Activated naive CD8-positive, alpha-beta T cell treated with anti-CD3 and anti-CD28 coated beads, Interleukin-2, amount 50 U/mL, for 24 hours (primary cell): ENCODE measurements around the gene PTK7.
"Not testable (repeated sequence)": the region's sequence is repeated elsewhere in the genome, so short reads cannot be mapped to it uniquely, and the experiment has no call there.

Experiments
- ATAC-seq: fragments of 150-1000 bp; cut with Tn5 transposase; one replicate; pipeline ENCODE4 v1.10.0; 2021
- DNase-seq: peaks from one replicate; pipeline ENCODE4 v3.0.0; 2021
- H3K27ac Mint-ChIP-seq: one replicate; pipeline ENCODE4 v1.8.0; 2021; ENCODE audit warnings: mild to moderate bottlenecking, mixed read lengths
- H3K27me3 Mint-ChIP-seq: one replicate; pipeline ENCODE4 v1.8.0; 2021; ENCODE audit warnings: mixed read lengths
- H3K36me3 Mint-ChIP-seq: one replicate; pipeline ENCODE4 v1.8.0; 2021; ENCODE audit warnings: low read depth, mixed read lengths
- H3K4me1 Mint-ChIP-seq: one replicate; pipeline ENCODE4 v1.8.0; 2021; ENCODE audit warnings: mixed read lengths
- H3K4me3 Mint-ChIP-seq: one replicate; pipeline ENCODE4 v1.8.0; 2021; ENCODE audit warnings: mild to moderate bottlenecking, moderate library complexity, mixed read lengths
- H3K9me3 Mint-ChIP-seq: one replicate; pipeline ENCODE4 v1.8.0; 2021; ENCODE audit warnings: mixed read lengths

PTK7 gene

DNA sequence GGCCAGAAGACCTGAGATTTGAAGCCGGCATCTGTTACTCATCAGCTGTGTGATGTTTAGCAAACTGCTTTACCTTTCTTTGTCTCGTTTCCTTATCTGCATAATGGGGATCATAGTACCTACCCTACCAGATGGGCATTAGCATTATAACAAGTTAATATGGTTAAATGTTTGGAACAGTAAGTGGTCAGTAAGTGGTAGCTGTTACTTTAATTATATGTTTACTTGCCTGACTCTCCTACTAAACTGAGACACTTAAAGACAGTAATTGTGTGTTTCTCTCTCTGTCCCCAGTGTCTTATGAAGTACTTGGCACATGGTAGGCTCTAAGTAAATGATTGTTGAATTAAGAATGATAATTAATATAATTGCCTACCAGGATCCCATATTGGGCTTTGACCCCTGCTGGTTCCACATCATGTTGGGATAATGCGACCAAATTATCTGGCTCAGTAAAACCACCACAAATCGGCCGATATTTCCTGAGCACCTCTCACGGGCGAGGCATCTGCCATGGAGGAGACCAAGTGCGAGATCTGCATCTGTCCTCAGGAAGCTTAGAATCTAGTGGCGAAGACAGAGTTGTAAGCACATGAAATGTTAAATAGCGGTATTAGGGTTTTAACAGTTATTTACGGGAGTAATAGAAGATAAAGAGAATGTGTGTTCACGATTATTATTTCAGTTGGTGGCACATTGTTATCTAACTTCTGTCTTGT is 31.4 kb downstream of the PTK7 start:
- Mint-ChIP-seq H3K27me3 (no peaks in the 10 kb centered on the region), H3K27ac (no peak overlapping the region), H3K9me3 (no peaks in the 10 kb centered on the region), H3K4me1 (peaks cover 4% of the 10 kb centered on the region), H3K4me3 (no peak overlapping the region), H3K36me3 (no peaks in the 10 kb centered on the region)
- no peak for ATAC-seq
- no peak for DNase-seq

DNA sequence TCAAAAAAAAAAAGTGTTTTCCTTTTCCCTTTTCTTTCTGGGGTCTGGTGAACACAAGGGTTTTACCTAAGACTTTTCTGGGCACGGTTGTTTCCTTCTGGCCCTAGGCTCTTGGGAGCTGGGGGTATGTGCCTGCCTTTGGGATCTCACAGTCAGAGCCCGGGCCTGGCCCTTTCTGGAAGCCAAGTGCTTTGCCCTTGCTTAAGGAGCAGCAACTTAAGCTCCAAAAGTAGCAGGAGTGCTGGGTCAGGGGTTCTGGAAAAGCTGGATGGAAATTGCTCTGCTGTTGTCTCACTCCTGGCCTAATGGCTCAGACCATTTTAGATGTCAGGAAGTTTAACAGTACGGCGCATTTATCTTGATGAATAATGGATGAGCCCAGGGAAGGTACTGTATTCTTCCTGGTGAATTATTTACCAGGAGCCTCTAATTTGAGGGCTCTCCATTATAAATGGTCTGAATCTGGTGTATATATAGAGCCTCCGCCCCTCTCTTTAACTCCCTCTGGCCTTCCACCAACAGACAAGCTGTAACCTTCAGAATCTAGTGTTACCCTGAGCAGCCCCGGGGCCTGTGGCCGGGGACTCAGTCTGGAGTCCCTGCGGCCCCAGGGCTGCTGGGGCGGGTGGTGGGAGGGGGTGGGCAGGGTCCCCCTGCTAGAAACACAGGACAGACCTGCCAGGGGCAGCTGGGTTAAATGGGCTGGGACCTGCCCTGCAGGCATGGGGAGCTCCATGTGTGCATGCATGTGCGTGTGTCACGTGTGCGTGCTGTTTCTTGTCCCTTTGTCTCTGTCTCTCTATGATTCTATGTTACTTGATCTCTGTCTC is 37.5 kb downstream of the PTK7 start:
- Mint-ChIP-seq H3K27me3 (no peaks in the 10 kb centered on the region), H3K36me3 (no peaks in the 10 kb centered on the region), H3K4me1 (no peaks in the 10 kb centered on the region), H3K9me3 (no peaks in the 10 kb centered on the region), H3K27ac (no peak overlapping the region), H3K4me3 (no peak overlapping the region)
- DNase-seq (no peak), ATAC-seq (no peak)

DNA sequence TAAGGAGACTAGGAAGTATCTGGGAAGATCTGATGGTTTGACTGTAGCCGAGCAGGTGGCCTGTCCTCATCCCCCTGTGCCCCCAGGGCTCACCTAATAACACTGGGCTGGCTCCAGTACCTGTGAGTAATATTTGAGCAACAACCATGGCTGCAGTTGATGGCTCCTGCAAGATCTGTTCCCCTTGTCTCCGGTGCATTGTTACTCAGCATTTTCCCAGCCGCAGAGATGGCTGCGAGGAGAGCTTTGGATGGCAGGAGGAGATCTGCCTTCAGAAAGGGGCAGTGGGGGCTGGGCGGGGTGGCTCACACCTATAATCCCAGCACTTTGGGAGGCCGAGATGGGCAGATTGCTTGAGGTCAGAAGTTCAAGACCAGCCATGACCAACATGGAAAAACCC is 39.3 kb downstream of the PTK7 start:
- no peaks in the 10 kb centered on the region for H3K36me3 Mint-ChIP-seq
- no peaks in the 10 kb centered on the region for H3K27me3 Mint-ChIP-seq
- ATAC-seq: no peak
- no peaks in the 10 kb centered on the region for H3K4me1 Mint-ChIP-seq
- no peak overlapping the region for H3K4me3 Mint-ChIP-seq
- H3K27ac Mint-ChIP-seq: no peak overlapping the region
- no peak for DNase-seq
- no peaks in the 10 kb centered on the region for H3K9me3 Mint-ChIP-seq

DNA sequence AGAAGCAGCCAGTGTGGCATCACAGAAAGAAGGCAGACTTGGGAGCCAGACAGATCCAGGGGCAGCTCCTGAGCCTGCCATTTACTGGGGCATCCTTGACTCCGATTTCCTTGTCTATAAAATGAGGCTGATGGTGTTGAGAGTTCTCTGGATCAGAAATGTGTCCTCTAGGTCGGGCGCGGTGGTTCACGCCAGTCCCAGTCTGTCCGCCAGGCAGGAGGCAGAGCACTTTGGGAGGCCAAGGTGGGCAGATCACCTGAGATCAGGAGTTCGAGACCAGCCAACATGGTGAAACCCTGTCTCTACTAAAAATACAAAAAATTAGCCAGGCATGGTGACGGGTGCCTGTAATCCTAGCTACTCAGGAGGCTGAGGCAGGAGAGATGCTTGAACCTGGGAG is 41.4 kb downstream of the PTK7 start:
- not testable (repeated sequence) for H3K27ac Mint-ChIP-seq, H3K36me3 Mint-ChIP-seq, H3K4me1 Mint-ChIP-seq, H3K9me3 Mint-ChIP-seq, H3K4me3 Mint-ChIP-seq, DNase-seq, ATAC-seq, H3K27me3 Mint-ChIP-seq

DNA sequence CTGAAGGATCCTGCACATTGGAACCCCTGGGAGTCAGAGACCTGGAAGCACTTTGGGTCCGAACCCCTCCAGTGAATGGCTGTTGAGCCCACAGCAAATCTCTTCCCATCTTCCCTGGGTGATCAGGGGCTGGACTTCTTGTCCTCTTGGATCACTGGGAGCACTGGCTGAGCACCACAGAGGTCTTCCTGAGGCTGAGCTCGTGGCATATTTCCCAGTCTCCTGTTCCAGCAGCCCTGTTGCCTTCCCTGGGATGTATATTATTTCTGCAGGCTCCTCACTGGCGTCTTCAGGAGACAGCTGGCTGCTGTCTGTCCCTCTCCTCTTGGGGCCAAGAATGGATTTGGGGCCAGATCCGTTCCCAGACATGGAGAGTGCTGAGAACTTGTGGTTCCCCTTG is 43.4 kb downstream of the PTK7 start:
- H3K4me1 Mint-ChIP-seq: no peaks in the 10 kb centered on the region
- no peaks in the 10 kb centered on the region for H3K9me3 Mint-ChIP-seq
- ATAC-seq (no peak), DNase-seq (no peak)
- no peak overlapping the region for H3K4me3 Mint-ChIP-seq
- H3K36me3 Mint-ChIP-seq: no peaks in the 10 kb centered on the region
- no peak overlapping the region for H3K27ac Mint-ChIP-seq
- no peaks in the 10 kb centered on the region for H3K27me3 Mint-ChIP-seq

DNA sequence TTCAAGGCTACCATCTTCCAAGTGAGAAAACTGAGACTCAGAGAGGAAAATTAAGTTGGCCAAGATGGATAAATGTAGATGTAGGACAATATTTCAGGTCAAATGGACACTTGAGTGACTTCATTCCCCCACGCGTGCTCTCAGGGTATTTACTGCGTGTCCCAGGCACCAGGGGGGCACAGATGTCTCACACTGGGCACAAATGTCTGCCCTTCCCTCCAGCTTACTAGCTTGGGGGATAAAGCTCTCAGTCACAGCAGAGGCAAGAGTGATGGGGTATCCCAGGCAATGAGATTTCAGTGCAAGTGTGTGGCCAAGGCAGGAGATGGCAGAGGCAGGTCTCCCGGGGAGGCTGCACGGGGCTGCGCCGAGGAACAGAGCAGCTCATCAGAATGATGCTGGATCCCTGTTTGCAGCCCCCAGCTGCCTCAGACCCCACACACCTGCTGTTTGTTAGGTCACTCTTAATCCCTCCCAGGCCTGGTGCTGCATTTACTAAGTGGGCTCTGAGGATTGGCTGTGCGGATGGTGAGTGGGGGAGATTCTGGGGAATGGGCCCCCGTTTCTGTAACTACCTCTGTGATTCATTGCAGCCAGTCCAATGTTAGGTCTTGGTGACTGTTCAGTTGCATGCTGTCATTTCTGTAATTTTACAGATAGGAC is 44.1 kb downstream of the PTK7 start:
- Mint-ChIP-seq H3K9me3 (no peaks in the 10 kb centered on the region), H3K27ac (no peak overlapping the region), H3K27me3 (no peaks in the 10 kb centered on the region), H3K4me1 (no peaks in the 10 kb centered on the region), H3K4me3 (no peak overlapping the region), H3K36me3 (no peaks in the 10 kb centered on the region)
- ATAC-seq: no peak
- DNase-seq: no peak

DNA sequence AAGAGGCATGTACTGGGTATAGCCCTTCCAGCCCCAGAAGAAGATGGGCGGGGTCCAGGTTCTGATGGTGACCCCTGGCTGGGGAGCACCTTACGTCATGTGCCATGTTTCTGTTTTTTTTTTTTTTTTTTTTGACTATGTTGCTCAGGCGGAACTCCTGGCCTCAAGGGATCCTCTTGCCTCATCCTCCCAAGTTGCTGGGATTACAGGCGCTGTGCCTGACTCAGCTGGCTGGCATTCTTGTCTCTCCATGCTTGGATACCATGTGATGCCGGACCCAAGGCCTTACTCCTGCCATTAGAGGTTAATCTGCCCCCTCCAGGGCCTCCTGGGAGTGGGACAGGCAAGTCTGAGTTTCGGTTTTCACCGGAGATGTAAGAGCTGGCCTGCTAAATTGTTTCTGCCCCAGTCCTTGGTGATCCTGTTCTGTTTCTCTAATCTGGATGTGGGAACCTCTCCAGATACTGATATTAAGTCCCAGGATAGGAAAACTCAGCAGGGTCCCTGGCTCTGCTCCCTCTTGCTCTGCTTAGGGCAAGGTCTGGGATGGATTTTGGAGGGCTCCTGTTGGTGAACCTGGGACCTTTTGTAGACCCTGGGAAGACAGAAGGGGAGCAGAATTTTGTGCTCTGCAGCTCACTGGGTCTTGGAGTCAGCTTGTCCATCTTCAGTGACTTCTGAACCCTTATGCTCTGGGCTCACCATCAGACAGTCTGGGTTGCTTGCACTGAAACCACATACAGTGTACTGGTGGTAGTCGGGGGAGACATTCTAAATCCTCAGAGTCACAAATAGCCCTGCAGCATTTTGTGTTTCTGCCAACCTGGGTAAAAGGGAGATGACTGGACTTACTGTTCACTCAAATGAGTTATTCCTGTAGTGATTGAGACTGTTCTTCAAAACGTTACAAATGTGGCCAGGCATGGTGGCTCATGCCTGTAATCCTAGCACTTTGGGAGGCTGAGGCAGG is 45.1 kb downstream of the PTK7 start:
- Mint-ChIP-seq H3K27ac (no peak overlapping the region), H3K27me3 (no peaks in the 10 kb centered on the region), H3K9me3 (no peaks in the 10 kb centered on the region), H3K4me3 (no peak overlapping the region), H3K36me3 (no peaks in the 10 kb centered on the region), H3K4me1 (no peaks in the 10 kb centered on the region)
- DNase-seq: no peak
- ATAC-seq: no peak

DNA sequence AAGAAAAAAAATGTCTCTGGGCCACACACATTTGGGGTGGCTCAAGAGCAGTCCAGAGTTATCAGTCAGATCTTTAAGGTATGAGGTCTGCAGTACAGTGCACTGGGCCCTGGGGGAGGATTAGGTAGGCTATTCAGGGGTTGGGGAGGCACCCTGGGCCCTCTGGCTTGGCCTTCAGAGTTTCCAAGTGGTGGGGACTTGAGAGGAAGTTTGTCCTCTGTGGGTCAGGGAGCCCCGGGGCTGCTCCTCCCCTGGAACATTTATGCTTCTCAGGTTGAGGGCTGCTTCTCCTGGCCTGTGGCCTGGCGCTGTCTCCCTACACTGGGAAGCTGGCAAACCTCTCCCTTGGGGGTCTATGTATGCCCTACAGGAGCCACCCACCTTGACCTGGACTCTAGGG is 46.0 kb downstream of the PTK7 start:
- Mint-ChIP-seq H3K4me1 (no peaks in the 10 kb centered on the region), H3K9me3 (no peaks in the 10 kb centered on the region)
- no peak for ATAC-seq

DNA sequence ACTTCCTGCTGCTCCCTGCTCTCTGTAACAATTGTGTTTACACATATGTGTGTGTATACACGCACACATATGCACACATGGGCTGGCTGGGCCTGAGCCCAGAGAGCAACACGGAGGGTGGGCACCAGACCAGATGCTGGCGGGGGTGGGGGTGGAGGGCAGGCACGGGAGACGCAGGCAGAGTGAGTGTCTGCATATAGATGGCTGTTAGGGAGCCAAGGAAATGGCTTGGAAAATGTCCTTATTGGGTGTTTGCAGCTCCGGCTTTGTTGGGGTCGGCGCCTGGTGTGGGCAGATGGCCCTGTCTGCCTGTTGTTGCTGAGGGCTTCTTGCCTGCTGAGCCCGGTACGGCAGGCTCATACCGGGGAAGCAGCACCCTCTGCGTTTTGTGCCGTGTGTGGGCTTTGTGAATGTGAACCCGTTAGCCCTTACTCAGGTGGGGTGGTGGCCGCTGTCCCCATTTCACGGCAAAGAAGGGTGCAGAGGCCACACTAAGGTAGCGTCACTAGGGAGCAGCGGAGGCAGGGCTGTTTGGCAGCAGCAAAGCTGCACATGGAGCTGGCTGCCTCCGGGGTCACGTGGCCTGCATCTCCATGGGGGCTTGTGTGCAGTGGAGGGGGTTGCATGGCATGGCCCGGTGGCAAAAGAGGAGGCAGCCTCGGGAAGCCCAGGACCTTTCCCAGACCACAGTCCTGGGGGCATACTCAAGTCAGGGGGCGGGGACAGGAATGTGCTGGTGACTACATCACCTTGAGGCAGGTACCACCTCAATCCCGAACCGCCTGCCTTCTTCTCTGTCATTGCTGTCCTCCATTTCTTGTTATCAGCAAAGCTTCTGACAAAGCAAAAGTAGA is 47.6 kb downstream of the PTK7 start:
- Mint-ChIP-seq H3K27ac (no peak overlapping the region), H3K9me3 (no peaks in the 10 kb centered on the region), H3K4me3 (no peak overlapping the region), H3K36me3 (no peaks in the 10 kb centered on the region), H3K27me3 (no peaks in the 10 kb centered on the region), H3K4me1 (no peaks in the 10 kb centered on the region)
- no peak for DNase-seq
- ATAC-seq: no peak

More for the DNA sequence above, 46.0 kb downstream of the PTK7 start:
- Mint-ChIP-seq H3K27me3 (no peaks in the 10 kb centered on the region), H3K36me3 (no peaks in the 10 kb centered on the region), H3K27ac (no peak overlapping the region), H3K4me3 (no peak overlapping the region)
- DNase-seq: no peak

DNA sequence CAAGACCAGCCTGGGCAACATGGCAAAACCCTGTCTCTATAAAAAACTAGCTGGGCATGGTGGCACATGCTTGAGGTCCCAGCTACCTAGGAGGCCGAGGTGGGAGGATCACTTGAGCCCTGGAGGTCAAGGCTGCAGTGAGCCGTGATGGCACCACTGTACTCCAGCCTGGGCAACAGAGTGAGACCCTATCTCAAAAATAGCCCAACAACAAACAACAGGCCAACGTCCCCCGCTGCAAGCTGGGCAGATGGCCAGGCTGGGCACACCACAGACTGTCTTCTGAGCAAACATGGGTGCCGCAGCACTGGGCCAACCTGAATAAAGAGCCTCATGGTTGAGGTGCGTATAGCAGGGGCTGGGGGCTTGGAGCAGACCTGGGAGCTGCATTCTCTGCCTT is 48.4 kb downstream of the PTK7 start:
- H3K4me3 Mint-ChIP-seq: no peak overlapping the region
- no peak overlapping the region for H3K27ac Mint-ChIP-seq
- no peaks in the 10 kb centered on the region for H3K4me1 Mint-ChIP-seq
- no peaks in the 10 kb centered on the region for H3K9me3 Mint-ChIP-seq
- DNase-seq (no peak), ATAC-seq (no peak)
- no peaks in the 10 kb centered on the region for H3K27me3 Mint-ChIP-seq
- H3K36me3 Mint-ChIP-seq: no peaks in the 10 kb centered on the region

DNA sequence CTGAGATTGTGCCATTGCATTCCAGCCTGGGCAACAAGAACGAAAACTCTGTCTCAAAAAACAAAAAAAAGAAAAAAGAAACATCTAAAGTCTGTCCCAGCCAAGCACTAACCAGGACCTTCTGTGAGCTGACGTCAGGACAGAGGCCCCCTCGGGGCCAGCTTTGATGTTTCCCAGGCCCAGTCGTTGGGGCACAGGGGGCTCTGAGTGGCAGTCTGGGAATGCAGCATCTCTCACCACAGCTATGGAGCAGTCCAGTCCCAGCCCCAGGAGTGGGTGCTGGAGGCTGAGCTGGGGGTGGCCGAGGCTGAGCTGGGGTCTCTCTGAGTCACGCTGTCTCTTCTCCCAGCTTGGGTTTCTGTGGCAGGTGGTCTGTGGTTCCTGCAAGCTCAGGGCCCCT is 49.0 kb downstream of the PTK7 start:
- DNase-seq (no peak), ATAC-seq (no peak)
- H3K27me3 Mint-ChIP-seq: no peaks in the 10 kb centered on the region
- no peaks in the 10 kb centered on the region for H3K9me3 Mint-ChIP-seq
- H3K4me1 Mint-ChIP-seq: no peaks in the 10 kb centered on the region
- H3K27ac Mint-ChIP-seq: no peak overlapping the region
- H3K4me3 Mint-ChIP-seq: no peak overlapping the region
- H3K36me3 Mint-ChIP-seq: no peaks in the 10 kb centered on the region

DNA sequence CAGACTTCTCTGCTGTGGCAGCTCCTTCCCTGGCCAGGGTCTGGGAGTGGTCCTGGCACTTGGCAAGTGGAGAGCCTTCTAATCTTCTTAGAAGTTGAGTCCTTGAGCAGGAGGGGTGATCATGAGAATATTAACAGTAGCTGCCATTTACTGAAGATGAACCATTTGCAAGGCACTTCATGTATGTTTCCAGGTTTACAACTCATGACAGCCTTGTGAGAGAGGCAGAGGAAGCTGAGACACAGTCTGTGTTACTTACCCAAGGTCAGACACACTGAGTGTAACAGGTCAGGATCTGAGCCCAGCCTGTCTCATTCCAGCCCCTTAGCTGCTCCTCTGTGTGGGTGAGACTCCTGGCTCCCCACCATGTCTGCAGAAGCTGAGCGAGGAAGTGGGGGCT is 49.4 kb downstream of the PTK7 start:
- no peak overlapping the region for H3K4me3 Mint-ChIP-seq
- H3K36me3 Mint-ChIP-seq: no peaks in the 10 kb centered on the region
- no peaks in the 10 kb centered on the region for H3K4me1 Mint-ChIP-seq
- DNase-seq: no peak
- ATAC-seq: no peak
- no peaks in the 10 kb centered on the region for H3K27me3 Mint-ChIP-seq
- no peaks in the 10 kb centered on the region for H3K9me3 Mint-ChIP-seq
- no peak overlapping the region for H3K27ac Mint-ChIP-seq

DNA sequence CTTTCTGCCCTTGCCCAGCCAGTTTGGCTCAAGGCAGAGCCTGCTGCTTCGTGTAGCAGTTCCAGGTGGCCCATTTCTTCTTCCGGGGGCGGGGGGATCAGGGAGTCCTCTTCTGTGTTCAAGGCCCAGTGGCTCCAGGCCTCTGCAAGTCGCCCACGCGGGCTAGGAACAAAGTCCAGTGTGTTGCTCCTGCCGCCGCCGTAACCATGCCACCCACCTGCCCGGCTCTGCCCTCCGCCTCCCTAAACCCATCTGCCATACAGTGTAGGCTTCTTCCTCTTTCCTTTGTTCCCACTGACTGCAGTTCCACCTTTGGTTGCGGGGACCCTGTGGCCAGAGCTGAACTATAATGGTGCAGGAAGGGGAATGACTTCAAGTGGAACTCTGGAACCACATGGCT is 51.1 kb downstream of the PTK7 start:
- no peaks in the 10 kb centered on the region for H3K4me1 Mint-ChIP-seq
- H3K9me3 Mint-ChIP-seq: no peaks in the 10 kb centered on the region
- H3K36me3 Mint-ChIP-seq: no peaks in the 10 kb centered on the region
- no peak overlapping the region for H3K27ac Mint-ChIP-seq
- ATAC-seq (no peak), DNase-seq (no peak)
- H3K27me3 Mint-ChIP-seq: no peaks in the 10 kb centered on the region
- no peak overlapping the region for H3K4me3 Mint-ChIP-seq
